ENCODE measurements around the gene SYNPR.

GRCh38 chr3:63652066-63652725 lies 374.1 kb downstream of the SYNPR start, which contains the start of gene SNTN:
- TF ChIP-seq CTCF (conservative IDR thresholded peaks at IDR 0.05 in 1 of 2, IDR thresholded peaks at IDR 0.05 in 1 of 2; ENCODE audit: extremely low read depth in 1 of 2, insufficient read depth in 1 of 2, low read depth in 1 of 2, low read length in 2 of 2) (no peak), EZH2 (IDR thresholded peaks at IDR 0.05; ENCODE audit: borderline replicate concordance, low read length) (no peak)

Measured in mammary epithelial cell (primary cell).